ENCODE results near the gene DDX17.

Gene DDX17

DNA sequence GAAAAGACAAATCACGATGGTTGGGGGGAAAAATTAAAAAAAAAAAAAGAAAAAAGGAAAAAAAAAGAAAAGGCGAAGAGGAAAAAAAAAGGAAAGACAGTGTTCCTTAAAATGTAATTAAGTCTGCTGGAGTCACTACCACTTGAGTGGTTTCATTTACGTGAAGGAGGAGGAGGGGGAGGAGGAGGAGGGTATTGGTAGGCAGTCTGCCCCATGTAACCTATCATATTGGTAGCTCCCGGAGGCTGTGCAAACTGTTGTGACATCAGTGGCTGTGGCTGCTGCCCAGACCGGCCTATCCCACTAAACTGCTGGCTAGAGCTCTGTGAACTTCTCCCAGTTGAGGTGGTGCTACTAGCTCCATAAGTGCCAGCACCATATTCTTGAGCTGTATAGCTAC lies 20.3 kb downstream of the DDX17 start:
- Histone ChIP-seq H3K4me1 (peaks cover 0 to 13% (median 4%) of the 10 kb centered on the region in 4 donors), H3K9me3 (no peaks in the 10 kb centered on the region), H3K27ac (no peak overlapping the region), H3K27me3 (no peaks in the 10 kb centered on the region), H3K36me3 (peaks cover 98 to 100% (median 98%) of the 10 kb centered on the region in 3 donors), H3K4me3 (no peak overlapping the region)
- no peak for DNase-seq
- intact Hi-C loops (cut with DNase I; ENCODE audit: low total_unique reads), result no loop called here
- TF ChIP-seq, protein P1, sequence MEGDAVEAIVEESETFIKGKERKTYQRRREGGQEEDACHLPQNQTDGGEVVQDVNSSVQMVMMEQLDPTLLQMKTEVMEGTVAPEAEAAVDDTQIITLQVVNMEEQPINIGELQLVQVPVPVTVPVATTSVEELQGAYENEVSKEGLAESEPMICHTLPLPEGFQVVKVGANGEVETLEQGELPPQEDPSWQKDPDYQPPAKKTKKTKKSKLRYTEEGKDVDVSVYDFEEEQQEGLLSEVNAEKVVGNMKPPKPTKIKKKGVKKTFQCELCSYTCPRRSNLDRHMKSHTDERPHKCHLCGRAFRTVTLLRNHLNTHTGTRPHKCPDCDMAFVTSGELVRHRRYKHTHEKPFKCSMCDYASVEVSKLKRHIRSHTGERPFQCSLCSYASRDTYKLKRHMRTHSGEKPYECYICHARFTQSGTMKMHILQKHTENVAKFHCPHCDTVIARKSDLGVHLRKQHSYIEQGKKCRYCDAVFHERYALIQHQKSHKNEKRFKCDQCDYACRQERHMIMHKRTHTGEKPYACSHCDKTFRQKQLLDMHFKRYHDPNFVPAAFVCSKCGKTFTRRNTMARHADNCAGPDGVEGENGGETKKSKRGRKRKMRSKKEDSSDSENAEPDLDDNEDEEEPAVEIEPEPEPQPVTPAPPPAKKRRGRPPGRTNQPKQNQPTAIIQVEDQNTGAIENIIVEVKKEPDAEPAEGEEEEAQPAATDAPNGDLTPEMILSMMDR (IDR thresholded peaks at IDR 0.05), result no peak

DNA sequence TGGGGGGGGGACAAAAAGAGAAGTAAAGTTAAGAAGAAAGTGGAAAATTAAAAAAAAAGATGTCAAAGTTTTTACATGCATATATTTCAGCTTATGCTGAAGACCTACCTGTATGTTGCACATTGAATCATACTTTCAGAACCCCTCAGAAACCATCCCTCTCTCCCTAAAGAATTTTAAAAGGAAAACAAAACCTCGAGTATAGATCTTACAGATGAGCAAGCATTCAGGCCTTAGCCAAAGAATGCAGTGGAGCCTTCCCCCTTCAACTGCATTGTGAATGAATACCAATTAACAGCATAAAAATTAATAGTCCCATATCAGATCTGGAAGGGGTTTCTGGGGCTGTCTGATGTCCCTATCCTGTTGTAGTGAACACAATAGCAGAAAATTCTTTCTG lies 21.9 kb downstream of the DDX17 start:
- Histone ChIP-seq H3K9me3 (no peaks in the 10 kb centered on the region), H3K27ac (no peak overlapping the region), H3K4me1 (peaks cover 0 to 7% (median 0%) of the 10 kb centered on the region in 4 donors), H3K27me3 (no peaks in the 10 kb centered on the region), H3K4me3 (no peak overlapping the region), H3K36me3 (peaks cover 82 to 89% (median 87%) of the 10 kb centered on the region in 3 donors)
- TF ChIP-seq, protein P1 (IDR thresholded peaks at IDR 0.05), result no peak
- DNase-seq, result no peak
- intact Hi-C loops (cut with DNase I; ENCODE audit: low total_unique reads), result no loop called here

DNA sequence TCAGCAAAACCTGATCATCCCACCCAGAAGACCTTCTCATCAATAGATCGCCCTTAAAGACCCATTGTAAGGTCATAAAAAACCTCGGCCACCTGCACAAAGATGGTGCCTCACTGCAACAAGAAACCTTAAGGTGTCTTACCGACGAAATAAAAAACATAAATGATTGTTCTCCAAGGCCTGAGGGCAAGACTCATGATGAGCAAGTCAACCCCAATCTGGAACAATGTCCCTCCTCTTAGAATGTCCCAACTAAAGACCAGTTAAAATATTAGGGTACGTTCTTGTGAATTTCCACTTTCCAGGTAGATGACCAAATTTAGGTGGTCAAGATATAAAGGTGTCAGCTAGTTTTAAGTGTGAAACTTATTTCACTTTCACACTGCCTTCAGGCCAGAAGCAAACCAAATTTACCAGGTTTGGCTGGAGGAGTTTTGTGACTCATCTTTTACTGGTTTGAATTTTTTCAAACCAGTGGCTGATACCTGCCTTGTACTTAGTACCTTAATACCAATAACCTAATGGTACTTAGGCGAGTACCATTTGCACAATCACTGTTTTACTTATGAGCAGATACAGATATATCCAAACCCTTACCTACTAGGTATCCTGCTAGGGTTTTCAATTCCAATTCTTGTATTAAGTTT lies 23.3 kb downstream of the DDX17 start:
- intact Hi-C loops (cut with DNase I; ENCODE audit: low total_unique reads), result no loop called here
- TF ChIP-seq, protein P1 (IDR thresholded peaks at IDR 0.05), result no peak
- no peak for DNase-seq
- H3K27ac ChIP-seq, result no peak overlapping the region
- no peaks in the 10 kb centered on the region for H3K9me3 ChIP-seq
- peaks cover 0 to 5% (median 0%) of the 10 kb centered on the region in 4 donors for H3K4me1 ChIP-seq
- H3K36me3 ChIP-seq, result peaks cover 68 to 74% (median 73%) of the 10 kb centered on the region in 3 donors
- no peak overlapping the region for H3K4me3 ChIP-seq
- no peaks in the 10 kb centered on the region for H3K27me3 ChIP-seq

DNA sequence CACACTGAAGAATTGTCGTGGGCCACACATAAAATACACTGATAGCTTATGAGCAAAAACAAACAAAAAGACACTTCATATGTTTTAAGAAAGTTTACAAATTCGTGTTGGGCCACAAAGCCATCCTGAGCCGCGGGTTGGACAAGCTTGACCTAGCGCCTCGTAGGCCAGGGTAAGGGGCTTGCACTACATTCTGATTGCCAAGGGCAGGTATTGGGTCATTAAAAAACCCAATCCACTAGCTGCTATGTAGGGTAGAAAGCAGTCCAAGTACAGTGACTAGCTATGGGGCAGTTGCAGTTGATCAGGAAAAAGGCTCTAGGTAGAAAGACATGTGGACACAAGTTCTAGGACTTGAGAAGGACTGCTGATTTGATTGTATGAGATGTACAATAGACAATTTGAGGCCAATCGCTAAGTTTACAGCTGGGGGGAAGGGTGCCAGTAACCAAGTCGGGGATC lies 24.2 kb downstream of the DDX17 start:
- TF ChIP-seq, protein P1 (IDR thresholded peaks at IDR 0.05), result no peak
- Histone ChIP-seq H3K9me3 (no peaks in the 10 kb centered on the region), H3K27me3 (no peaks in the 10 kb centered on the region), H3K27ac (no peak overlapping the region), H3K4me3 (no peak overlapping the region), H3K4me1 (no peaks in the 10 kb centered on the region), H3K36me3 (peaks cover 59 to 65% (median 64%) of the 10 kb centered on the region in 3 donors)
- no peak for DNase-seq
- intact Hi-C loops (cut with DNase I; ENCODE audit: low total_unique reads), result no loop called here

DNA sequence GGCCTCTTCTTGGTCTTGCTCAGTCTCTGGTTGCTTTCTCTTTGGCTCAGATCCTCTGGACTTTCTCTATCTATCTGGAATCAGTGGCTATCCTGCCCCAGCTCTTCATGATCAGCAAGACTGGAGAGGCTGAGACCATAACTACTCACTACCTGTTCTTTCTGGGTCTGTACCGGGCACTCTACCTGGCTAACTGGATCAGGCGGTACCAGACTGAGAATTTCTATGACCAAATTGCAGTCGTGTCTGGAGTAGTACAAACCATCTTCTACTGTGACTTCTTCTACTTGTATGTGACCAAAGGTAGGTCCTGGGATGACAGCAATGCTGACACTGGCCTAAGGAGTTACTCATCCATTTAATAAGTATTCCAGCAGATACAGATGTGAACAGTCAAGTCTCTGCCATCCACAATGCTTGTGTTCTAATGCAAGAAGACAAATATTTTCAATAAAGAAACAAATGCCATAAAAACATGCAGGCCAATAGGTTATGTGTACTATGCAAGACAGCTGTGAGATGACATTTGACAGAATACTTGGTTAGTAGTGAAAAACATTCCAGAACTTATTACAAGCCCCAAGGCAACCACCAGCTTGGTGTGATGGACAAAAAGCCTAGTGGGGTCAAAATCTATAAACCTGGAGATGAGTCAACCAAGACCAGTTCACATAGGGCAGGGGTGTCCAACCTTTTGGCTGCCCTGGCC lies 24.8 kb downstream of the DDX17 start:
- Histone ChIP-seq H3K27ac (peak overlapping the region in 1 of 2 donors; percentile 19), H3K36me3 (peaks cover 53 to 60% (median 58%) of the 10 kb centered on the region in 3 donors)

More for the DNA sequence above, 24.8 kb downstream of the DDX17 start:
- DNase-seq, result no peak
- Histone ChIP-seq H3K4me1 (no peaks in the 10 kb centered on the region), H3K9me3 (no peaks in the 10 kb centered on the region), H3K27me3 (no peaks in the 10 kb centered on the region), H3K4me3 (no peak overlapping the region)
- intact Hi-C loops (cut with DNase I; ENCODE audit: low total_unique reads), result no loop called here
- TF ChIP-seq, protein P1 (IDR thresholded peaks at IDR 0.05), result no peak

All from tibial artery (tissue), 4 donors.